ENCODE measurements around the gene IGFN1. TPM values are rescaled to one million over a fixed set of nuclear protein-coding genes. Genes with fewer than 3 reads are reported as not detected.

Gene IGFN1
- total and polyA plus RNA-seq, 2 of the 8 experiments (the other 6 are each of a cell fraction or from before 2014, with no cell fraction given) = not detected

GRCh38 chr1:201216395-201217085 lies 25.9 kb downstream of the IGFN1 start:
- H3K23ac ChIP-seq (ENCODE audit: insufficient read length) = no peak overlapping the region
- H2BK5ac ChIP-seq (ENCODE audit: low read depth, low read length) = no peak overlapping the region
- H3K18ac ChIP-seq (ENCODE audit: extremely low read depth, low read length) = no peak overlapping the region
- H3K56ac ChIP-seq (replicated peaks; ENCODE audit: insufficient read length, low read depth, low read length) = no peak overlapping the region
- no peak overlapping the region for H3K4ac ChIP-seq (replicated peaks; ENCODE audit: insufficient read length, low read depth, low read length)
- FAIRE-seq = no peak
- no peaks in the 10 kb centered on the region for H3K23me2 ChIP-seq (ENCODE audit: low read depth, low read length)
- no peak for DNase-seq (ENCODE audit: low read depth in 1 of 2, low spot score in 2 of 2)
- H2BK12ac ChIP-seq (ENCODE audit: low read depth, low read length) = no peak overlapping the region
- no peaks in the 10 kb centered on the region for H3K36me3 ChIP-seq (ENCODE audit: control insufficient read depth in 2 of 4, insufficient read depth in 4 of 4, low read length in 3 of 4)
- no peak overlapping the region for H3K14ac ChIP-seq (ENCODE audit: insufficient read length)
- POLR2A ChIA-PET (ENCODE audit: partially characterized antibody) = no interaction called here
- no peak overlapping the region for H2AK5ac ChIP-seq (ENCODE audit: low read depth, low read length)
- H3K27me3 ChIP-seq (replicated peaks in 1 of 4; ENCODE audit: control insufficient read depth in 3 of 4, extremely low read depth in 1 of 4, insufficient read depth in 3 of 4, low read length in 3 of 4) = no peaks in the 10 kb centered on the region
- H4K20me1 ChIP-seq (replicated peaks in 1 of 2; ENCODE audit: control insufficient read depth in 1 of 2, insufficient read depth in 2 of 2, low read length in 2 of 2) = no peaks in the 10 kb centered on the region
- H3K79me2 ChIP-seq (ENCODE audit: control insufficient read depth in 1 of 2, insufficient read depth in 2 of 2, low read length in 2 of 2) = no peaks in the 10 kb centered on the region
- H4K91ac ChIP-seq (replicated peaks; ENCODE audit: insufficient read length, low read length) = no peak overlapping the region
- H3K4me2 ChIP-seq (ENCODE audit: insufficient read depth in 1 of 2, low read depth in 2 of 2, low read length in 2 of 2) = no peak overlapping the region
- TF ChIP-seq CEBPB (IDR thresholded peaks at IDR 0.05; ENCODE audit: low read depth, low read length) (no peak), EZH2 (IDR thresholded peaks at IDR 0.05; ENCODE audit: low read depth, low read length, severe bottlenecking) (no peak), TAF1 (IDR thresholded peaks at IDR 0.05; ENCODE audit: low read depth, low read length) (no peak), SAP30 (IDR thresholded peaks at IDR 0.05; ENCODE audit: insufficient read depth, insufficient replicate concordance, low read length) (no peak), FOSL1 (IDR thresholded peaks at IDR 0.05; ENCODE audit: insufficient read depth, low read depth, low read length) (no peak)
- no peak overlapping the region for H4K5ac ChIP-seq (ENCODE audit: insufficient read length, low read depth, low read length)
- WGBS, 2 experiments (ENCODE audit: extremely low coverage in 1 of 2, insufficient coverage in 1 of 2, insufficient read length in 1 of 2, insufficient replicate concordance in 2 of 2, low coverage in 1 of 2, low lambda C conversion rate in 2 of 2, missing lambda C conversion rate in 1 of 2) = 88% methylated on average over 19 of the region's 20 CpGs; no CpG with 5 or more reads in 1 of the 2 experiments
- H3K9me3 ChIP-seq (ENCODE audit: insufficient read depth in 2 of 2, low read depth in 1 of 2, low read length in 1 of 2) = no peaks in the 10 kb centered on the region
- CTCF ChIA-PET (ENCODE audit: partially characterized antibody) = interaction anchor here (1.1 to 1.6 kb wide), 2 partner anchors 10 to 192 kb away, joined by 3 read pairs; no protein-coding TSS in a partner anchor
- no peak overlapping the region for H3K4me3 ChIP-seq (ENCODE audit: extremely low read depth in 1 of 4, insufficient read depth in 2 of 4, low read depth in 3 of 4, low read length in 4 of 4)
- H2AFZ ChIP-seq (ENCODE audit: low read length) = no peak overlapping the region
- H4K8ac ChIP-seq (ENCODE audit: extremely low read depth, insufficient read depth, low read length) = no peak overlapping the region; the same call in 1 of the 2 replicates
- no peak overlapping the region for H2BK15ac ChIP-seq (ENCODE audit: low read length)
- no peak overlapping the region for H2BK120ac ChIP-seq (replicated peaks; ENCODE audit: low read depth, low read length)
- peaks cover 0 to 3% (median 0%) of the 10 kb centered on the region in 4 experiments; a peak in 1 of 7 replicates for H3K4me1 ChIP-seq (replicated peaks in 1 of 4; ENCODE audit: control insufficient read depth in 3 of 4, insufficient read depth in 4 of 4, low read length in 3 of 4)
- no peak overlapping the region for H2BK20ac ChIP-seq (ENCODE audit: low read length)
- H3K9ac ChIP-seq (replicated peaks in 1 of 4; ENCODE audit: extremely low read depth in 1 of 4, low read depth in 3 of 4, low read length in 3 of 4) = no peak overlapping the region
- H3K27ac ChIP-seq (ENCODE audit: low read depth, low read length) = no peak overlapping the region
- H3K79me1 ChIP-seq (ENCODE audit: low read depth, low read length) = no peaks in the 10 kb centered on the region

Measured in H1 (cell line).